Lower leg skin (tissue), 3 donors: ENCODE results near the gene IRGQ.

Experiments
- POLR2A ChIP-seq, 2 donors: fragments of 450-650 bp; IDR thresholded peaks; one replicate each; pipeline ENCODE4 v1.6.1; 2016 to 2017; ENCODE audit warnings: antibody characterized with exemption in 2 of 2, mild to moderate bottlenecking in 1 of 2, moderate library complexity in 1 of 2
- TF ChIP-seq, protein P1 (sequence below), 3 donors: fragments of 450-650 bp; IDR thresholded peaks; one replicate each; pipeline ENCODE4 v1.5.1; 2016; ENCODE audit warnings: antibody characterized with exemption in 3 of 3, mild to moderate bottlenecking in 3 of 3, moderate library complexity in 2 of 3

DNA sequence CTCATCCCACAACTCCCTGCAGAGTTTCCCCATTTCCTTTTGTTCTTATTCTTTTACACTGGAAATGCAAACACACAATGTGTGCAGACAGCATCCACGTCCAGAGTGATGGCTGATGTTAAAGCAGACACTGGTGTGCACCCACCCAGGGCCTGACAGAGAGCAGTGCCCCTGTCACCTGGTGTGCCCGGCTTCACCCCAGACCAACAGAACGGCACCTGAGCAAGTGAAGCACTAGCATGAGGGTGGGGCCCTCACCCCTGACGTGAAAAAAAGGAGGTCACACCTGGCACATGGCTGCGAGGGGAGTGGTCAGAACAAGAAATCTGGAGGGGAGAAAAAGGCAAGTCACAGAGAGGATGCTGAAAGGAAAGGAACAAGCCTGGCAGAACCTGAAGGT is 50.7 kb downstream of the IRGQ start:
- TF ChIP-seq, protein P1, sequence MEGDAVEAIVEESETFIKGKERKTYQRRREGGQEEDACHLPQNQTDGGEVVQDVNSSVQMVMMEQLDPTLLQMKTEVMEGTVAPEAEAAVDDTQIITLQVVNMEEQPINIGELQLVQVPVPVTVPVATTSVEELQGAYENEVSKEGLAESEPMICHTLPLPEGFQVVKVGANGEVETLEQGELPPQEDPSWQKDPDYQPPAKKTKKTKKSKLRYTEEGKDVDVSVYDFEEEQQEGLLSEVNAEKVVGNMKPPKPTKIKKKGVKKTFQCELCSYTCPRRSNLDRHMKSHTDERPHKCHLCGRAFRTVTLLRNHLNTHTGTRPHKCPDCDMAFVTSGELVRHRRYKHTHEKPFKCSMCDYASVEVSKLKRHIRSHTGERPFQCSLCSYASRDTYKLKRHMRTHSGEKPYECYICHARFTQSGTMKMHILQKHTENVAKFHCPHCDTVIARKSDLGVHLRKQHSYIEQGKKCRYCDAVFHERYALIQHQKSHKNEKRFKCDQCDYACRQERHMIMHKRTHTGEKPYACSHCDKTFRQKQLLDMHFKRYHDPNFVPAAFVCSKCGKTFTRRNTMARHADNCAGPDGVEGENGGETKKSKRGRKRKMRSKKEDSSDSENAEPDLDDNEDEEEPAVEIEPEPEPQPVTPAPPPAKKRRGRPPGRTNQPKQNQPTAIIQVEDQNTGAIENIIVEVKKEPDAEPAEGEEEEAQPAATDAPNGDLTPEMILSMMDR (IDR thresholded peaks at IDR 0.05): no peak
- no peak for TF ChIP-seq POLR2A (IDR thresholded peaks at IDR 0.05)
